T-helper 17 cell (primary cell): ENCODE data around the gene MTMR10. TPM values are rescaled to one million over a fixed set of nuclear protein-coding genes. Genes with fewer than 3 reads are reported as not detected.

Experiments
- ATAC-seq: fragments of 150-1000 bp; cut with Tn5 transposase; 2 replicates; pipeline ENCODE4 v1.10.0; 2021; ENCODE audit warnings: mild to moderate bottlenecking, moderate library complexity
- DNase-seq, 3 donors: peaks; one replicate each; pipeline versions ENCODE4 v3.0.0 to v3.0.0-alpha.2; 2020 to 2021
- H3K9me3 ChIP-seq: one replicate; pipeline ENCODE4 v1.7.0; 2013; ENCODE audit warnings: low read length, mild to moderate bottlenecking; ENCODE audit not compliant: control insufficient read depth, poor library complexity, severe bottlenecking
- H3K27ac Mint-ChIP-seq: one replicate; pipeline ENCODE4 v1.8.0; 2022; ENCODE audit warnings: mild to moderate bottlenecking, moderate library complexity, mixed read lengths
- H3K27me3 Mint-ChIP-seq: one replicate; pipeline ENCODE4 v1.8.0; 2022; ENCODE audit warnings: mixed read lengths
- H3K36me3 Mint-ChIP-seq: one replicate; pipeline ENCODE4 v1.8.0; 2022; ENCODE audit warnings: low read depth, mixed read lengths
- H3K4me1 Mint-ChIP-seq: one replicate; pipeline ENCODE4 v1.8.0; 2022; ENCODE audit warnings: mild to moderate bottlenecking, mixed read lengths
- H3K4me3 Mint-ChIP-seq: one replicate; pipeline ENCODE4 v1.8.0; 2022; ENCODE audit warnings: mild to moderate bottlenecking, moderate library complexity, mixed read lengths
- total RNA-seq, 4 donors: library from RNA in 2 of 4; stranded (reverse) in 2 of 4; gene quantifications; one replicate each; pipeline ENCODE4 v1.2.3 and lab custom pipeline; 2022 to 2026

Gene MTMR10
- total RNA-seq, 2 donors from 2014 or later = 33.3 to 38.6 TPM

DNA sequence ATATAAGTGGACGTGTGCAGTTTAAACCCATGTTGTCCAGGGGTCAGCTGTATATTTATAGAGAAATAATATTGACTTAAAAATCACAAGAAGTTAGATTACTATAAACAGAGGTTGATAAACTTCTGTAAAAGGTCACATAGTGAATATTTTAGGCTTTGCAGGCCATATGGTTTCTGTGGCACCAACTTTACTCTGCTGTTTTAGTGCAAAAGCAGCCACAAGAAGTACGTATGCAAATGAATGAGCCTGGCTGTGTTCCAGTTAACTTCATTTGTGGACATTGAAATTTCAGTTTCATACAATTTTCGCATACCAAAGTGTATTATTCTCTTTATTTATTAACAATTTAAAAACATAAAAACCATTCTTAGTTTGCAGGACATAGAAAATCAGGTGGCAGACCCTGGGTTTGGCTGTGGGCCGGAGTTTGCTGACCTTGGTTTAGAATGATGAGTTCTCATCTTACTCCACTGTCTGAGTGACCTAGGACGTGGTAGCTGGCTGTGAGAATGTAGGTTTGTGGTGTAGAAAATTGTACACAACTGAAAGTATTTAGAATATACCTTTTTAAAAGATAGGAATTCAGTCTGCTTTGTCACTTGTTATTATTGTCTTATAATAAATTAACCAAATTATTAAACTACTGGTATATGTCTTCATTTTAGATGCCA, 71.4 kb downstream of the MTMR10 start:
- DNase-seq = no peak
- Mint-ChIP-seq H3K27me3 (no peaks in the 10 kb centered on the region), H3K4me3 (no peak overlapping the region), H3K4me1 (peaks cover 9% of the 10 kb centered on the region), H3K27ac (no peak overlapping the region), H3K36me3 (peaks cover 10% of the 10 kb centered on the region)
- ATAC-seq = no peak
- no peaks in the 10 kb centered on the region for H3K9me3 ChIP-seq

DNA sequence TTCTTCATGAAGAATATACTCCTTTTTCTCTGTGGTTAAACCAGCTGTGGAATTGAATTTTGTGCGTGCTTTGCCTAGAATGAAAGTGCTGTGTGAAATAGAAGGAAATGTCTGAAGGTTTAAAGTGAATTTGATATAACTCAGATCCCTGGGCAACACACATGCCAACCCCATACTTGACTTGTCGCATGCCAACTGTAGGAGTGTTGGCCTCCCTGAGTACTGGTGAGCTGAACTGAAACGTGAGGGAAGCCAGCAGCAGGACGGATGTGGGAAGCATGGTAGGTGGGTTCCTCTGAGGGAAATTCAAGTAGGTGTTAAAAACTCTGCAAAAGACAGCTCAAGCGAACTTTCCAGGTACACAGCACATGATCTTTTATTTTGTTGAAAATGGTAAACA, 73.1 kb downstream of the MTMR10 start:
- H3K27ac Mint-ChIP-seq = no peak overlapping the region

DNA sequence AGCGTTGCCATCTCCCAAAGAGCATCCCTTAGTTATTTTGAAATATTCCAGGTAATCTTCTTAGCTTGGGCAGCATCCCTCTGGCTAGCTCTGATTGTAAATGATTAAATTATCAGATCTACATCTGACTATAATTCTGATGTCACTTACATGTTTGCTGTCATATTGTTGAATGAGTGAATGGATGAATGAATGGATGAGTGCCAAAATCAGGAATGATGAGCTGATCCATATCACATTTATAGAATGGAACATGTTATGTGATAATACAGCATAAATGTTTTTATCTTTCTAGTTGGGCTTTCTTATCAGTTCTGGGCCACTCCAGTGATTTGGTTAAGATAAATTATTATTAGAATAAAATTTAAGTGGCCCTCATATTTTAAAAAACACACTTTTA, 73.8 kb downstream of the MTMR10 start:
- H3K4me3 Mint-ChIP-seq = no peak overlapping the region
- H3K27ac Mint-ChIP-seq = no peak overlapping the region
- no peaks in the 10 kb centered on the region for H3K27me3 Mint-ChIP-seq
- H3K4me1 Mint-ChIP-seq = peaks cover 9% of the 10 kb centered on the region
- peaks cover 6% of the 10 kb centered on the region for H3K36me3 Mint-ChIP-seq
- ATAC-seq (no peak), DNase-seq (no peak)
- no peaks in the 10 kb centered on the region for H3K9me3 ChIP-seq

More for the DNA sequence above, 73.1 kb downstream of the MTMR10 start:
- H3K4me1 Mint-ChIP-seq = peaks cover 9% of the 10 kb centered on the region
- ATAC-seq (no peak), DNase-seq (no peak)
- H3K27me3 Mint-ChIP-seq = no peaks in the 10 kb centered on the region
- no peaks in the 10 kb centered on the region for H3K9me3 ChIP-seq
- peaks cover 6% of the 10 kb centered on the region for H3K36me3 Mint-ChIP-seq
- H3K4me3 Mint-ChIP-seq = no peak overlapping the region

DNA sequence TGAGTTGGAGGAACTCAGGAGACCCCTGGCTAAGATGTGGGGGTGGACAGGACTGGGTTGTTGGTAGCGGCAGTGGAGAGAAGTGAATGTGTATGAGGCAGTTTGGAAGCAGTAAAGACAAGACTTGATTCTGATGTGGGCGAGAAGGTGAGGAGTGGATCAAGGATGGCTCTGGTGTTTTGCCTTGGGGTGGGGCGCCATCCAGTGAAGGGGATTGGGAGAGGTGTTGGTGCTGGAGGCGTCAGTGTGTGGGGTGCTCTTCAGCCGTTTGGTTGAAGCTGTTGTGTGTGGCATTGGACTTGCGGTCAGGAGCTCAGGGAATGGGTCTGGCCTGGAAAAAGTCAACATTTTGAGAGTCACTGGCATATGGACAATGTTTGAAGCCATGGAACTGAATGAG, 74.4 kb downstream of the MTMR10 start:
- Mint-ChIP-seq H3K27me3 (no peaks in the 10 kb centered on the region), H3K36me3 (peaks cover 6% of the 10 kb centered on the region), H3K4me1 (peaks cover 9% of the 10 kb centered on the region), H3K4me3 (no peak overlapping the region), H3K27ac (peak overlapping the region; percentile 91)
- no peak for DNase-seq
- no peak for ATAC-seq
- no peaks in the 10 kb centered on the region for H3K9me3 ChIP-seq

DNA sequence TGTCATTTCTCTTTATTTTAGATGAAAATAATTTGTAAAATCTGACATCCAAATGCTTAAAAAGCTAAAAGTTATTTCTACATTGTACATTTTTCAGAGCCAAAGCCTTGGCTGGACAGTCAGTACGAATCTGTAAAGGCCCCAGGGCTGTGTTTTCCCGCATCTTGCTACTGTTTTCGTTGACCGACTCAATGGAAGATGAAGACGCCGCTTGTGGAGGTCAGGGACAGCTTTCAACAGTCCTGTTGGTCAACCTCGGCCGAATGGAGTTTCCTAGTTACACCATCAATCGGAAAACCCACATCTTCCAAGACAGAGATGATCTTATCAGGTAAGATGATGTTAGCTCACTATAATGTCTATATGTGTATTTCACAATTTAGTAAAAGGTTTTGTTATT, 77.7 kb downstream of the MTMR10 start:
- no peaks in the 10 kb centered on the region for H3K9me3 ChIP-seq
- Mint-ChIP-seq H3K4me1 (peaks cover 12% of the 10 kb centered on the region), H3K27ac (no peak overlapping the region), H3K4me3 (no peak overlapping the region), H3K27me3 (no peaks in the 10 kb centered on the region), H3K36me3 (peaks cover 6% of the 10 kb centered on the region)
- DNase-seq (no peak), ATAC-seq (no peak)

DNA sequence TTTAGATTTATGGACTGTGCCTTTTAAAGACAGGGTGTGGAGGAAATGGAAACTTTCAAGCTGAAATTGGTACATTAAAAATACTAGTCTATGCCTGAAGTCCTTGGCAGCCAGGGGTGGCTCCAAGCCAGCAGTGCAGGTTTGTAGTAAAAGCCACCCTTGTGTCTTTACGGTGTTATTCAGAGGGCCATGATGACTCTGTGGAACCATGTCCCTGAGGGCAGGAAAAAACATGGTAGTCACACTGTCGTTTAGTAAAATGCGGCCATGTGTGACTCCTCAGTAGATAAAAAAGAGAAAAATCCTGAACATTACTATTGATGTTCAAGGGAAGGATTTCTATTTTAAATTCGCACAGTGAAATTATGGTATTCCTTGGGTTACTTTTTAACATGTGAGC, 85.1 kb downstream of the MTMR10 start:
- H3K9me3 ChIP-seq = no peaks in the 10 kb centered on the region
- Mint-ChIP-seq H3K4me3 (no peak overlapping the region), H3K27ac (no peak overlapping the region), H3K27me3 (no peaks in the 10 kb centered on the region), H3K4me1 (peaks cover 32% of the 10 kb centered on the region), H3K36me3 (peaks cover 5% of the 10 kb centered on the region)
- no peak for DNase-seq
- no peak for ATAC-seq

DNA sequence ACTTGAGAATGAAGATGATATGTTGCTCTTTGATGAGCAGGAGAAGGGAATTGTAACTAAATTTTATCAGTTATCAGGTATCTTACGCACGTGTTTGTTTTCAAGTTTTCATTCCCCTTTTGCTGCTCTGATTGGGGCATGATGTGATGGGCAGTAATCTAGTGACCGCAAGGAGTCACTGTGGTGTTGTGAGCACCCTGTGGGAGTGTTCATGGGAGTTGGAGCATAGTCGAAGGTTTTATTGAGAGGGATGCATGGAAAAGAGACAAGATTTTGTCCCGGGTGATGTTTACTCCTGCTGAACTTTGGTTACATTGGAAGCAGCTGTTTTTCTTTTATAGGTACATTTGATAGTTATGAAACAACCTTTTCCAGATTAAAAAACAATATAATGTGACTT, 85.6 kb downstream of the MTMR10 start:
- Mint-ChIP-seq H3K4me3 (no peak overlapping the region), H3K36me3 (peaks cover 5% of the 10 kb centered on the region), H3K4me1 (peaks cover 32% of the 10 kb centered on the region), H3K27ac (no peak overlapping the region), H3K27me3 (no peaks in the 10 kb centered on the region)
- DNase-seq (no peak), ATAC-seq (no peak)
- H3K9me3 ChIP-seq = no peaks in the 10 kb centered on the region

DNA sequence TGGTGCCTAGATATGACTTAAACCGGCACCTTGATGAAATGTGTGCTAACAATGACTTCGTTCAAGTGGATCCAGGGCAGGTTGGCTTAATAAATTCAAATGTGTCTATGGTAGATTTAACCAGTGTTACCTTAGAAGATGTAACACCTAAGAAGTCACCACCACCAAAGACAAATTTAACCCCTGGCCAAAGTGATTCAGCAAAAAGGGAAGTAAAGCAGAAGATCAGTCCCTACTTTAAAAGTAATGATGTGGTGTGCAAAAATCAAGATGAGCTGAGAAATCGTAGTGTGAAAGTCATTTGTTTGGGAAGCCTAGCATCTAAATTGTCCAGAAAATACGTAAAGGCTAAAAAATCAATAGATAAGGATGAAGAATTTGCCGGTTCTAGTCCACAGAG, 86.6 kb downstream of the MTMR10 start:
- no peaks in the 10 kb centered on the region for H3K27me3 Mint-ChIP-seq
- H3K4me1 Mint-ChIP-seq = peaks cover 32% of the 10 kb centered on the region
- H3K36me3 Mint-ChIP-seq = peaks cover 5% of the 10 kb centered on the region
- H3K9me3 ChIP-seq = no peaks in the 10 kb centered on the region
- DNase-seq (no peak), ATAC-seq (no peak)
- H3K4me3 Mint-ChIP-seq = peak overlapping the region; percentile 21
- peak overlapping the region; percentile 88 for H3K27ac Mint-ChIP-seq

DNA sequence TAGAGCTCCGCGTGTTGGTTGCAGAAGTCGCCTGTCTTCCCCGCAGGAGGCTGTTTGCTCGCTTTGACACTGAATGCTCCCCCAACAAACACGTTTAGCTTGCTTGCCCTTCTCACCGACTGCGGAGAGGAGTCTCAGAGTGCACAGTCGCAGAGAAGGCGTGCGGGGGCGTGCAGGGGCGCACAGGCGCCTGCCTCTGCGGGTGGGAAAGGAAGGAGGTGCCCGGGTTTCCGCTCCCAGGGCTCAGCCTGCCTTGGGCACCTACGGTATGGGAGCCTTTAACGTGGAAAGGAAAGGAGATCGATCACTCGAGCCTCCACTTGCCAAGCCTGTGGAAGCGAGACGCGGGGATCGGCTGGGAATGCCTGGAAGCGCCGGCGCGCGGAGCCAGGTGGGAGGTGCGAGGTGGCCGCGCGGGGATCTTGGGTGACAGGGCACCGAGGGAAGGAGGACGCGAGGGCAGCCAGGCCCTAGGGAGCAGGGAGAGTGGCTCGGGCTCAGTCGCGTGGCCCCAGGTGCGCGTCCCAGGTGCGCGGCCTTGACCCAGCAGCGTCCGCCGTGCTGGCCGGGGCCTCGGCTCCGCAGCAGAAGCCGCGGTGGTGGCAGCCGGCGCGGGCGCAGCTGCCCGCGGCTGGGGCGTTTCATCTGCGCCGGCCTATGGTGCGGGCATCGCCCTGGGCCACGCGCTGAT, 87.8 kb downstream of the MTMR10 start, which contains the start of gene FAN1:
TSS of gene FAN1 (plus strand) at position 419 of the 691 bp plus-strand sequence. CDS start 749 bp downstream, outside the sequence.
- no peaks in the 10 kb centered on the region for H3K27me3 Mint-ChIP-seq
- peaks cover 5% of the 10 kb centered on the region for H3K36me3 Mint-ChIP-seq
- H3K4me1 Mint-ChIP-seq = peaks cover 27% of the 10 kb centered on the region
- peak within 1 kb of the TSS; percentile 99 for H3K4me3 Mint-ChIP-seq
- peak within 1 kb of the TSS; percentile 88 for H3K27ac Mint-ChIP-seq
- peak; percentile 94 for ATAC-seq
- H3K9me3 ChIP-seq = no peaks in the 10 kb centered on the region
- peak; percentile 52 to 63 (median 53) for DNase-seq

DNA sequence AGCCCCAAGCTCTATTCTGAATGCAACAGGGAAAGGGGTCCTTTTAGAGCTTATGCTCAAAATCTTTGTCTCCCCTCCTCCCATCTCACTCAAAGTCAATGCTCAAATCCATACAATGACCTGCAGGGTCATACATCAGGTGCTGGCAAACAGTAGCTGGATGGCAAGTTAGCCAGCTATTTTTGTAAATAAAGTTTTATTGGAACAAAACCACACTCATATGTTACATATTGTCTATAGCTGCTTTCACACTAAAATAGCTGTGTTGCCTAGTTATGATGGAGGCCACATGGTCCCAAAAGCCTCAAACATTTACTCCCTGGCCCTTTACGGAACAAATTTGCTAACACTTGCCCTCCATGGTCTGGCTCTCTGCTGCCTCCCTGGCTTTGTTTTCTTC, 89.5 kb downstream of the MTMR10 start:
- Mint-ChIP-seq H3K27me3 (no peaks in the 10 kb centered on the region), H3K36me3 (peaks cover 5% of the 10 kb centered on the region), H3K27ac (no peak overlapping the region), H3K4me3 (peak overlapping the region; percentile 10), H3K4me1 (peaks cover 27% of the 10 kb centered on the region)
- ATAC-seq = no peak
- DNase-seq = no peak
- H3K9me3 ChIP-seq = no peaks in the 10 kb centered on the region

DNA sequence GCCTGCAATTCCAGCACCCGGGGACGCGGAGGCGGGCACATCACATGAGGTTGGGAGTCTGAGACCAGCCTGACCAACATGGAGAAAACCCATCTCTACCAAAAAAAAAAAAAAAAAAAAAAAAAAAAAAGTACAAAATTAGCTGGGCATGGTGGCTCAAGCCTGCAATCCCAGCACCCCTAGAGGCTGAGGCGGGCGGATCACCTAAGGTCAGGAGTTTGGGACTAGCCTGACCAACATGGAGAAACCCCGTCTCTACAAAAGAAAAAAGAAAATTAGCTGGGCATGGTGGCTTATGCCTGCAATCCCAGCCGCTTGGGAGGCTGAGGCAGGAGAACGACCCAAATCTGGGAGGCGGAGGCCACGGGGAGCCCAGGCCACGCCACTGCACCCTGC, 95.2 kb downstream of the MTMR10 start:
- no peaks in the 10 kb centered on the region for H3K36me3 Mint-ChIP-seq
- DNase-seq (no peak), ATAC-seq (no peak)
- no peaks in the 10 kb centered on the region for H3K27me3 Mint-ChIP-seq
- H3K27ac Mint-ChIP-seq = no peak overlapping the region
- H3K9me3 ChIP-seq = no peaks in the 10 kb centered on the region
- no peaks in the 10 kb centered on the region for H3K4me1 Mint-ChIP-seq
- H3K4me3 Mint-ChIP-seq = no peak overlapping the region

DNA sequence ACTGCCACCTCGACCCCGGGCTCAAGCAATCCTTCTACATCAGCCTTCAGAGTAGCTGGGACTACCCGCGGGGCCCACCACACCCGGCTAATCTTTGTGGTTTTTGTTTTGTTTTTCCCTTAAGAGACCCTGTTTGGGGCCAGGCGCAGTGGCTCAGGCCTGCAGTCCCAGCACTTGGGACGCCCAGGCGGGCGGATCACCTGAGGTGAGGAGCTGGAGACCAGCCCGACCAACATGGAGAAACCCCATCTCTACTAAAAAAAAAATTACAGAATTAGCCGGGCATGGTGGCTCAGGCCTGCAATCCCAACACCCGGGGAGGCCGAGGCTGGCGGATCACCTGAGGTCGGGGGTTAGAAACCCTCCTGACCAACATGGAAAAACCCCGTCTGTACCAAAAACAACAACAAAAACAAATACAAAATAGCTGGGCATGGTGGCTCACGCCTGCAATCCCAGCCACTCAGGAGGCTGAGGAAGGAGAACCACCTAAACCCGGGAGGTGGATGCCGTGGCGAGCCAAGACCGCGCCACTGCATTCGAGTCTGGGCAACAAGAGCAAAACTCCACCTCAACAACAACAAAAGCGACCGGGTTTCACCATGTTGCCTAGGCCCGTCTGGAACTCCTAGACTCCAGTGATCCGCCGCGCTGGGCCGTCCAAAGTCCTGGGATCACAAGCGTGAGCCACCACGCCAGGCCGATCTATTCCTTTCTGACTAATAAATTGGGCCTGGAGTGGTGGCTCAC, 95.8 kb downstream of the MTMR10 start:
- no peak overlapping the region for H3K27ac Mint-ChIP-seq
- DNase-seq = no peak
- no peaks in the 10 kb centered on the region for H3K9me3 ChIP-seq
- no peaks in the 10 kb centered on the region for H3K36me3 Mint-ChIP-seq
- ATAC-seq = no peak
- H3K4me3 Mint-ChIP-seq = no peak overlapping the region
- no peaks in the 10 kb centered on the region for H3K4me1 Mint-ChIP-seq
- H3K27me3 Mint-ChIP-seq = no peaks in the 10 kb centered on the region

DNA sequence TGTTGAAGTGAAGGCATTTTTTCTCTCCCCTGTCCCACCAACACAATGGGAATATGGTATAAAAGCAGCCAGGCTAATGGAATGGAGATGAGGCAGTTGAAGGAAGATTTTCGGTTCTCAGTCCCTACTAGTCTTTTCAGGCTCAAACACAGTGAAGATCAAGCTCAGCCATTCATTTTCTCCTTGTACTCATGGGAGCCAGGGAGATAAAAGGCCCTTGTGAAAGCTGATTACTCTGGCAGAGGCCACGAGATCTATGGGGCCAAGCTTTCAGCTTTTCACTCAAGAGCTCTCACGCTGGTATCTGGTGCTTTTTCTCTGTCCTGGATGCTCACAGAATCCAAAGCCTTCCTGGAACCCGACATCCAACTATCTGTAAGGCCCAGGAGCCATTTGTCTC, 102.2 kb downstream of the MTMR10 start:
- no peak for DNase-seq
- Mint-ChIP-seq H3K4me1 (peaks cover 7% of the 10 kb centered on the region), H3K27ac (no peak overlapping the region), H3K36me3 (no peaks in the 10 kb centered on the region), H3K4me3 (no peak overlapping the region), H3K27me3 (no peaks in the 10 kb centered on the region)
- ATAC-seq = no peak
- no peaks in the 10 kb centered on the region for H3K9me3 ChIP-seq
